HCT116 (cell line): ENCODE results near the gene ADPRS. TPM values are rescaled to one million over a fixed set of nuclear protein-coding genes. Genes with fewer than 3 reads are reported as not detected.

Experiments used
- ATAC-seq: fragments of 200-7000 bp; cut with Tn5 transposase; 2 replicates; pipeline ENCODE4 v1.9.1; 2020; ENCODE audit warnings: mild to moderate bottlenecking, moderate library complexity
- BruUV-seq: library from RNA; stranded (reverse); fragments of 400-500 nt; replicated peaks from 2 replicates; lab custom pipeline; 2021; lab: Mats Ljungman, UMichigan
- CTCF ChIA-PET: fragments of 300-600 bp; sonication (Branson Sonifier 250); formaldehyde crosslinking; loops from one replicate; lab custom pipeline; 2021; ENCODE audit warnings: antibody characterized with exemption; lab: Charles Lee
- POLR2A ChIA-PET: fragments of 300-600, 350-600 bp; sonication (Branson Sonifier 250); formaldehyde crosslinking; loops from one replicate; lab custom pipeline; 2021; ENCODE audit warnings: antibody characterized with exemption; lab: Charles Lee
- RAD21 ChIA-PET, 2 experiments: fragments of 300-600 bp; sonication (Branson Sonifier 250); formaldehyde crosslinking; loops; one replicate each; lab custom pipeline; 2023; ENCODE audit warnings: low total read pairs in 2 of 2; ENCODE audit not compliant: uncharacterized antibody in 2 of 2, unreplicated experiment in 2 of 2, low non-redundant PET in 1 of 2; lab: Charles Lee
- DNase-seq: peaks from one replicate; pipeline ENCODE4 v3.0.0-alpha.2; 2010; ENCODE audit warnings: low read depth, low spot score
- H2AFZ ChIP-seq: fragments of 200-600 bp; shearing (Covaris generic), sonication (generic); 2 replicates; pipeline ENCODE4 v1.6.1; 2017; ENCODE audit warnings: low read depth, mixed run types, mixed read lengths, antibody characterized with exemption, low read length; ENCODE audit not compliant: poor library complexity, severe bottlenecking
- H3K27ac ChIP-seq: 2 replicates; pipeline ENCODE4 v1.5.1; 2012; ENCODE audit warnings: low read depth, low read length
- H3K27me3 ChIP-seq: fragments of 200-600 bp; sonication (generic); 2 replicates; pipeline ENCODE4 v1.6.1; 2016; ENCODE audit warnings: mixed run types, low read length, mixed read lengths; ENCODE audit not compliant: insufficient read depth
- H3K36me3 ChIP-seq, 2 experiments: fragments of 200-500 bp in 1 of 2; fragments of 200-600 bp in 1 of 2; sonication (Bioruptor generic) in 1 of 2; sonication (generic) in 1 of 2; 2 replicates each; pipeline versions ENCODE4 v1.5.1 to v1.6.1; 2014 to 2016; ENCODE audit warnings: low read length in 2 of 2, inconsistent platforms in 1 of 2, mixed read lengths in 1 of 2, mixed run types in 1 of 2; ENCODE audit not compliant: insufficient read depth in 2 of 2, control insufficient read depth in 1 of 2
- H3K4me1 ChIP-seq, 2 experiments: fragments of 200-600 bp in 1 of 2; sonication (generic) in 1 of 2; 2 replicates each; pipeline versions ENCODE4 v1.5.1 to v1.6.1; 2012 to 2017; ENCODE audit warnings: low read length in 2 of 2, inconsistent platforms in 1 of 2, mild to moderate bottlenecking in 1 of 2, mixed read lengths in 1 of 2, mixed run types in 1 of 2, moderate library complexity in 1 of 2; ENCODE audit not compliant: insufficient read depth in 2 of 2, control insufficient read depth in 1 of 2
- H3K4me2 ChIP-seq: fragments of 200-600 bp; sonication (generic); 2 replicates; pipeline ENCODE4 v1.6.1; 2017; ENCODE audit warnings: mixed run types, low read length, mixed read lengths
- H3K4me3 ChIP-seq, 2 experiments: fragments of 200-600 bp in 1 of 2; sonication (generic) in 1 of 2; replicated peaks in 1 of 2; 2 replicates each; pipeline ENCODE4 v1.5.1; 2011 to 2016; ENCODE audit warnings: low read length in 2 of 2, control low read depth in 1 of 2, low read depth in 1 of 2, mild to moderate bottlenecking in 1 of 2, mixed read lengths in 1 of 2, mixed run types in 1 of 2
- H3K79me2 ChIP-seq: fragments of 200-600 bp; sonication (generic); 2 replicates; pipeline ENCODE4 v1.6.1; 2017; ENCODE audit warnings: mild to moderate bottlenecking, mixed run types, low read length, moderate library complexity, mixed read lengths; ENCODE audit not compliant: insufficient read depth
- H3K9ac ChIP-seq: fragments of 200-600 bp; sonication (generic); 2 replicates; pipeline ENCODE4 v1.6.1; 2016; ENCODE audit warnings: low read length, mixed read lengths
- H3K9me2 ChIP-seq: fragments of 200-600 bp; sonication (generic), shearing (Covaris generic); 2 replicates; pipeline ENCODE4 v1.6.1; 2017; ENCODE audit warnings: mixed run types, mild to moderate bottlenecking, moderate library complexity; ENCODE audit not compliant: insufficient read depth
- H3K9me3 ChIP-seq, 2 experiments: fragments of 200-500 bp in 1 of 2; fragments of 200-600 bp in 1 of 2; sonication (Bioruptor generic) in 1 of 2; sonication (generic) in 1 of 2; 2 replicates each; pipeline ENCODE4 v1.6.1; 2014 to 2017; ENCODE audit warnings: low read length in 2 of 2, mixed read lengths in 2 of 2, inconsistent platforms in 1 of 2, low read depth in 1 of 2, mild to moderate bottlenecking in 1 of 2, mixed run types in 1 of 2, moderate library complexity in 1 of 2; ENCODE audit not compliant: control insufficient read depth in 1 of 2, insufficient read depth in 1 of 2
- H4K20me1 ChIP-seq: fragments of 200-600 bp; sonication (generic), shearing (Covaris generic); 2 replicates; pipeline ENCODE4 v1.6.1; 2017; ENCODE audit warnings: mixed run types, mild to moderate bottlenecking, moderate library complexity; ENCODE audit not compliant: insufficient read depth
- CBX3 ChIP-seq: IDR thresholded peaks from 2 replicates; pipeline ENCODE4 v1.6.1; 2012; ENCODE audit warnings: low read depth
- EGR1 ChIP-seq: IDR thresholded peaks from 2 replicates; pipeline ENCODE4 v1.6.1; 2012; ENCODE audit warnings: low read depth
- ELF1 ChIP-seq: IDR thresholded peaks from 2 replicates; pipeline ENCODE4 v1.6.1; 2012; ENCODE audit warnings: low read depth, borderline replicate concordance
- FOSL1 ChIP-seq: IDR thresholded peaks from 2 replicates; pipeline ENCODE4 v1.6.1; 2012; ENCODE audit warnings: low read depth
- RAD21 ChIP-seq: IDR thresholded peaks from 2 replicates; pipeline ENCODE4 v1.6.1; 2012; ENCODE audit warnings: low read depth, mild to moderate bottlenecking
- REST ChIP-seq: IDR thresholded peaks from 2 replicates; pipeline ENCODE4 v1.6.1; 2012; ENCODE audit warnings: low read depth
- SIN3A ChIP-seq: IDR thresholded peaks from 2 replicates; pipeline ENCODE4 v1.6.1; 2012; ENCODE audit warnings: low read depth
- SP1 ChIP-seq: IDR thresholded peaks from 2 replicates; pipeline ENCODE4 v1.6.1; 2012; ENCODE audit warnings: low read depth
- SRF ChIP-seq: IDR thresholded peaks from 2 replicates; pipeline ENCODE4 v1.6.1; 2012; ENCODE audit warnings: low read depth
- YY1 ChIP-seq: IDR thresholded peaks from 2 replicates; pipeline ENCODE4 v1.6.1; 2011; ENCODE audit warnings: low read length, low read depth, moderate library complexity, mild to moderate bottlenecking; ENCODE audit not compliant: insufficient replicate concordance; ENCODE audit errors: extremely low read depth
- ZBTB33 ChIP-seq: IDR thresholded peaks from 2 replicates; pipeline ENCODE4 v1.6.1; 2011; ENCODE audit warnings: mild to moderate bottlenecking, low read length, moderate library complexity; ENCODE audit not compliant: insufficient replicate concordance; ENCODE audit errors: extremely low read depth
- ZFX ChIP-seq: fragments of 450-650 bp; IDR thresholded peaks from 2 replicates; pipeline ENCODE4 v1.6.1; 2017
- ZNF274 ChIP-seq: fragments of 200-500 bp; sonication (Bioruptor generic); IDR thresholded peaks from 2 replicates; pipeline ENCODE4 v1.6.1; 2014; ENCODE audit warnings: mild to moderate bottlenecking, low read depth, low read length, inconsistent platforms
- intact Hi-C: fragments of 100-400 bp; cut with micrococcal nuclease; formaldehyde crosslinking; loops from 2 replicates; pipeline ENCODE4 v1.10.0; 2022
- total RNA-seq: library from RNA; stranded (reverse); gene quantifications from one replicate; pipeline ENCODE4 v1.2.1, GENCODE V29; 2021; ENCODE audit not compliant: unreplicated experiment

Gene ADPRS
- total RNA-seq, 1 experiment from 2014 or later: 28.2 TPM

DNA sequence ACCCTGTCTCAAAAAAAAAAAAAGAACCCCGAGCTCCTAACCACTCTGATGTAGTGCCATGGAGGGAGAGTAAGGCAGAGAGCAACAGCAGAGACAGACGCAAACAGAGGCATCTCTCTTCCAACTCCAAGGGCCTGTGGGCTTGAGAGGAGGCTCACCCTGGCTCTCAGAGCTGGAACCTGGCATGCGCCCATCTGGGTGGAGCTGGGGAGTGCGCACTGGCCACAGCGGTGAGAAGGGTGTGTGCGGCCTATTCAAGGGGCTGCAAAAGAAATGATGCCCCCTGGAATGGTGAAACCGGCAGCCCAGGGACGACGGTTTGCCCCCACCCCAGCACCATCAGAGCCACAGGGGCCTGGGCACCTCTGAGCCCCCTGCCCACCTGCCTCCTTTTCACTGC is 18.7 kb downstream of the ADPRS start:
- H3K79me2 ChIP-seq: no peaks in the 10 kb centered on the region
- no peaks in the 10 kb centered on the region for H3K9me2 ChIP-seq
- intact Hi-C loops: loop anchor here (10.0 kb wide), 1 partner anchor 447 kb away; no protein-coding TSS in a partner anchor
- H3K4me3 ChIP-seq: no peak overlapping the region
- no TSS peak for BruUV-seq
- RAD21 ChIA-PET: no interaction called here
- H2AFZ ChIP-seq: no peak overlapping the region
- no peak for DNase-seq
- H3K27ac ChIP-seq: no peak overlapping the region
- peaks cover 2 to 9% of the 10 kb centered on the region in 2 experiments; a peak in 3 of 4 replicates for H3K4me1 ChIP-seq
- TF ChIP-seq CBX3: no peak
- TF ChIP-seq FOSL1: no peak
- TF ChIP-seq YY1: no peak
- no peak for TF ChIP-seq ZBTB33
- TF ChIP-seq EGR1: no peak
- no peak for TF ChIP-seq ZFX
- TF ChIP-seq ZNF274: no peak
- TF ChIP-seq SIN3A: no peak
- TF ChIP-seq, all 23 proteins: peak for 0
- ChIA-PET POLR2A (no interaction called here), CTCF (interaction anchor here (1.1 kb wide), 1 partner anchor 27 kb away, joined by 4 read pairs; no protein-coding TSS in a partner anchor)
- H3K27me3 ChIP-seq: no peaks in the 10 kb centered on the region
- no peak overlapping the region for H3K4me2 ChIP-seq
- no peaks in the 10 kb centered on the region for H3K36me3 ChIP-seq
- no peaks in the 10 kb centered on the region for H4K20me1 ChIP-seq
- no peak overlapping the region for H3K9ac ChIP-seq
- H3K9me3 ChIP-seq: no peaks in the 10 kb centered on the region
- ATAC-seq: no peak

GRCh38 chr1:36108314-36108713 is 19.6 kb downstream of the ADPRS start:
- no peak overlapping the region for H3K9ac ChIP-seq
- H3K27me3 ChIP-seq: no peaks in the 10 kb centered on the region
- no peaks in the 10 kb centered on the region for H4K20me1 ChIP-seq
- no peaks in the 10 kb centered on the region for H3K9me2 ChIP-seq
- CTCF ChIA-PET: no interaction called here
- RAD21 ChIA-PET: no interaction called here
- H3K36me3 ChIP-seq: no peaks in the 10 kb centered on the region
- no peaks in the 10 kb centered on the region for H3K79me2 ChIP-seq
- no TSS peak for BruUV-seq
- POLR2A ChIA-PET: no interaction called here
- H3K9me3 ChIP-seq: no peaks in the 10 kb centered on the region
- peaks cover 2 to 9% of the 10 kb centered on the region in 2 experiments; a peak in 3 of 4 replicates for H3K4me1 ChIP-seq
- no peak overlapping the region for H3K27ac ChIP-seq
- DNase-seq (no peak), ATAC-seq (no peak)
- intact Hi-C loops: loop anchor here (10.0 kb wide), 1 partner anchor 446 kb away; no protein-coding TSS in a partner anchor
- no peak overlapping the region for H3K4me2 ChIP-seq
- no peak overlapping the region for H2AFZ ChIP-seq
- H3K4me3 ChIP-seq: no peak overlapping the region
- TF ChIP-seq ELF1: no peak
- no peak for TF ChIP-seq YY1
- TF ChIP-seq ZBTB33: no peak
- no peak for TF ChIP-seq SP1
- no peak for TF ChIP-seq ZNF274
- no peak for TF ChIP-seq REST
- no peak for TF ChIP-seq SRF
- TF ChIP-seq SIN3A: no peak
- no peak for TF ChIP-seq RAD21
